Measurements from ENCODE around the gene EEFSEC.

EEFSEC gene

DNA sequence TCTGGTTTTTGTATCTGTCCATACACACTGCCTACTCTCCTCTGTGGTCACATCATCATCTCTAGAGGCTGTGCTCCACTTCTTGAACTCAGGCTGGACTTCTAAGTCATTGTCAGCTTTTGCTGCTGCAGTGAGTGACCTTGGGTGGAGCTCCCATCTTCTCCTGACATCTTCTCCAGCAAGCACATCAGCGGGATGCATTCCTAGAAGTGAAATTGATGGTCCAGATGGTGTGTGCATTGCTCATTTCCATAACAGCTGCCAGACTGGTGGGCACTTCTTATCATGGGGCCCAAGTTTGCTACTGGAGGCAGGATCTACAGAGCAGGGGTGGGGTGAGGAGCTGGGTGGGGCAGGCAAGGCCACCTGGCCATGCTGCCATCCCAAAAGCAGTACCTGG is 203.5 kb downstream of the EEFSEC start:
- no peak for DNase-seq

- no peak for DNase-seq
These were observed 204.3 kb downstream of the EEFSEC start for GRCh38 chr3:128357538-128357937.

- no peak for DNase-seq
These were observed 205.0 kb downstream of the EEFSEC start for GRCh38 chr3:128358156-128358895.

DNA sequence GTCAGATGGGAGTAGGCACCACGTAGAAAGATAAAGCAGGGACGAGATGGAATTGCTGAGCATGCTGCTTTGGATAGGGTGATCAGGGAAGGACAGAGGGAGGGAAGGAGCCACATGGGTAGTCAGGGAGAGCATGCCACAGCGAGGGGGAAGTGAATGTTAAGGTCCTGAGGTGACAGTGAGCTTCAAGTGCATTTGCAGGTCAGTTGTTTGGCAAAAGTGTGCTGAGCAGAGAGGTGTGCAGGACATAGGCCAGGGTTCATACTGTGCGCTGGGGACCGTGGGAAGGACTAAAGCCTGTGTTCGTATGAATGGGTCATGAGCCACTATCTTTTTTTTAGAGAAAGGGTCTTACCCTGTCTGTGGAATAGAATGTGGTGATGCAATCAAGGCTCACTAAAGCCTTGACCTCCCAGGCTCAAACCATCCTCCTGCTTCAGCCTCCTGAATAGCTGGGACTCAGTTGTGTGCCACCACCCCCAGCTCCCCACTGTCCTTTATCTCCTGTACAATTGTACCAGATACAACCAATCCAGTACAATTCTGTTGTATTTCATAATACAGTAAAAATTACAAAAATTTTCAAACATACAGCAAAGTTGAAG is 205.9 kb downstream of the EEFSEC start:
- no peak for DNase-seq

DNA sequence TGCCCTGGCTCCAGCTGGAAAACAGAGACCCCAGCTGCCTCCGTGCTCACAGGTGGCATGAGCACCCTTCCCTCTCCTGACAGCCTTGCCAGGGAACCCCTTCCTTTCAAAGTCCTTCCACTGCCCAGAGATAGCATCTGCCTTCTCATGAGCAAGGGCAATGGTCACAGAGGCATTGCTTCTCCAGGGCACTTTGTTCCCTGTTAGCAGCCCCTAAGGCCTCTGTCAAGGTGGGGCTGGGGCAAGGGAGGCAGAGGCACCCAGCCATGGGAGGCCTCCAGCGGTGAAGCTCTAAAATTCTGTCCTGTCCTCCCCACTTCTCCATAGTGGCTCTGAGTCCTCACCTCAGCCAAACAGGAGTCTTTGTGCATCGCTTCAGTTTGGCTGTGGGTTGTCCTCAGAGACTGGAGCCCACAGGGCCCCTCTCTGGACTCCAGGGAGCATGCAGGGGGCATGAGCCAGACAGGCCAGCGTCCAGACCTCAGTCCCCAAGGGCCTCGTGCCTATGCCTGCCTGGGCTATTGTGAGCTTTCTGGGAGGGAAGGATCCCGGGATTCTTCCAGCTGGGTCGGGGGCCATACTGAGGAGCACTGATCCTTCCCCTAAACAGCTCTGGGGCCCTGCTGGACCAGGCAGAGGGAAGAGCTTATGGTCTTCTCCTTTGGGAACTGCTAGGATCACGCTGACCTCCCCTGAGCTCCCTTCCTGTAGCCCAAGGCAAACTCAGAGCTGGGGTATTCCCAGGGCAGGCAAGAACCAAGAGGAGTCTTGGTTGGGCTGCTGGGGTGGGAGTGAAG is 206.8 kb downstream of the EEFSEC start:
- DNase-seq, result no peak

- no peak for DNase-seq
These were observed 207.5 kb downstream of the EEFSEC start for GRCh38 chr3:128360705-128361271.

GRCh38 chr3:128362026-128362965 is 209.0 kb downstream of the EEFSEC start:
- DNase-seq, result no peak

DNA sequence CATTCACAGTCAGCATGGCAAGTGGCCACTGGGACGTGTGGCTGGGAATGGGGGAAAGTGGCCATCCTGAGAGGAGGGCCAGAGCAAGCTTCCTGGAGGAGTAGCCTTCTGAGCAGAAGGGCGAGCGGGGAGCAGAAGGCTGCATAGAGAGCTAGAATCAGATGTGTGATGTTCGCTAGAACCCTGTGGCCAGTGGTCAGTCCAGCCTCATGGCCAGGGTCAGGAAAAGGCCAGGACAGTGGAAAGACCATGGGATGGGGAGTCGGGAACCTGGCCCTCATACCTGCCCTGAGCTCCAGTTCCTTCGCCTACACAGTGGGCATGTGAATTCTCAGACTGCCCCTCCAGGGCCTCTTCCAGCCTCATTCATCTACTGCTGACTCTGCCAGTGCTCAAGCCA is 211.0 kb downstream of the EEFSEC start:
- DNase-seq, result no peak

DNA sequence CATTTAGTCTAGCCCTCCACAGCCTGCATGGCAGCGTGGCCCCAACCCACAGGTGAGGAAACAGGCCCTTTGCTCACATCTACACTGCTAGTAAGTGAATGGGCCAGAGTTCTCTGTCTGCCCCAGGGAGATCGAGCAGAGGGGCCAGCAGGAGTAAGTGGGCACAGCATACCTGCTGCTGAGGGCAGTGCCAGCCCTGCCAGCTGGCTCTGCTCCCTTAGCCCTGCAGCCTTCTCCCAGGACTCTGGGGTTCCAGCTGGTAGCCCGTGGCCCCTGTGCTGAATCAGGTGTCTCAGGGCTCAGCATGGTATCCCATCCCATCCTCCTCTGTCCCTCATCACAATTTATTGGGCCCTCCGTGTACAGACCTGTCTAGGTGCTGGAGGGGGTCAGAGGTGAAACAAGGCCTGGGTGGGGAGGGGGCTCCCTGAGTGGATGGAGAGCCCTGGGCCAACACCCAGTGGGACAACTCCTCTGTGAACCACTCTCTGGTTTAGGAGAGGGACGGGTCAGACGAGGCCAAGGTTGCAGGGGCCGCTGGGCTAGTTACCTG is 211.6 kb downstream of the EEFSEC start:
- DNase-seq, result no peak

DNA sequence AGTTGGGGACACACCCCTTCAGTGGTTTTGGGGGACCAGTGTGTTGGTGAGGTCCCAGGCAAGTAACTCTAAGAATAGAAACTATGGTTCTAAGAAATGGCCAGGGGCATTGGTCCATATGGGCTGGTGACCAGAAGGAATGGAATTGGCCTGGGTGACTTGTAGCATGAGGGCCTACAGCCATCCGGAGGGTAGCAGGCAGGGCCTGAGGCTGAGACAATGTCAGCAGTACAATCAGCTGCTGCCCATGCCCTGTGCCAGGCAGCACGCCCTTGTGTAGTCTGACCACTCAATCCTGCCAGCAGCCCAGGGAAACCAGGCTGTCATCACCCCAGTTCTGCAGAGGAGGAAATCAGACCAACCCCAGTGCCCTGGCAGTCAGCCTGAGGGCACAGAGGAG is 212.9 kb downstream of the EEFSEC start:
- DNase-seq, result no peak

GRCh38 chr3:128366652-128367051 is 213.4 kb downstream of the EEFSEC start:
- DNase-seq, result no peak

GRCh38 chr3:128367221-128367620 is 213.9 kb downstream of the EEFSEC start:
- DNase-seq, result no peak

DNA sequence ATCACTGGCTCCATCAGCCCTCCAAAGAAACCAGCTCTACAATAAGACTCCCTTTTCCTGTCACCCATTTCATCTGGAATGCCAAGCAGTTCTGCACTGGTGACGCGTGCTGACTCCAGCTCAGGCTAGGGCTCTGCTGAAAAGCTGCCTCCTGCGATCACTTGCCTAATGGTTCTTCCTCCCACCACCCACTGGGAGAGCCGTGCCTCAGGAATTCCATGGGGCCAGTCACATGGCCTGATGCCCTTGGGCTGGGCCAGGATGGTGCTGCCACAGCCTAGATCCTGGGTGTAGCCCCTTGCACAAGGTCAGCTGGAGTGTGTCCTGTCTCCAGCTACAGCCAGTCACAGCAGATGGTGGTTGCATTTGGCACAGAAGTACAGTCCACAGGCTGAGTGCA is 214.5 kb downstream of the EEFSEC start:
- DNase-seq, result no peak

GRCh38 chr3:128368626-128369025 is 215.3 kb downstream of the EEFSEC start:
- DNase-seq, result no peak

DNA sequence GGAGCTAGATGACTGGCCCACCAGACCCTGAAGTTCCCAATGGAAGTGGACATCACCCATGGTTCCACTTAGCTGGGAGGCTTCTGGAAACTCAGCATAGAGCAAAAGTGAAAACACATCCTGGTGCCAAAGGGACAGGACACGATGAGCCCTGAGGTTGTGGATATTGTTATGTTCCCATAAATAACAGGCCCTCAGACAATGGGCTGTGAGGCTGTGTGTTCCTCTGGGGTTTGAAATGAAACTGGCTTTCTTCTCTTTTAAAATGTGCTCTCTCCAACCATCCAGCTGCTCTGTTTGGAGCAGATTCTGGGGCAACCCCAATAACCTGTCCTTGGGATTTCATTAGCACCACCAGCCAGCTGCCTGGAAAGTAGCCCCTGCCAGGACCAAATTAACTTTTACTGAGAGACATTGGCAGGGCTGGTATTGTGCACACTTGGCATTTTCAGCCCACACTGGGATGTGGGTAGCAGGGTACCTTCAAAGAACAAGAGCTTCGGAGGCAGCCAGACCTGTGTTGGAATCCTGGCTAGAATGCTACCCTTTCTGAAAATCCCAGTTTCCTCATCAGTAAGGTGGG is 215.9 kb downstream of the EEFSEC start:
- DNase-seq, result no peak

DNA sequence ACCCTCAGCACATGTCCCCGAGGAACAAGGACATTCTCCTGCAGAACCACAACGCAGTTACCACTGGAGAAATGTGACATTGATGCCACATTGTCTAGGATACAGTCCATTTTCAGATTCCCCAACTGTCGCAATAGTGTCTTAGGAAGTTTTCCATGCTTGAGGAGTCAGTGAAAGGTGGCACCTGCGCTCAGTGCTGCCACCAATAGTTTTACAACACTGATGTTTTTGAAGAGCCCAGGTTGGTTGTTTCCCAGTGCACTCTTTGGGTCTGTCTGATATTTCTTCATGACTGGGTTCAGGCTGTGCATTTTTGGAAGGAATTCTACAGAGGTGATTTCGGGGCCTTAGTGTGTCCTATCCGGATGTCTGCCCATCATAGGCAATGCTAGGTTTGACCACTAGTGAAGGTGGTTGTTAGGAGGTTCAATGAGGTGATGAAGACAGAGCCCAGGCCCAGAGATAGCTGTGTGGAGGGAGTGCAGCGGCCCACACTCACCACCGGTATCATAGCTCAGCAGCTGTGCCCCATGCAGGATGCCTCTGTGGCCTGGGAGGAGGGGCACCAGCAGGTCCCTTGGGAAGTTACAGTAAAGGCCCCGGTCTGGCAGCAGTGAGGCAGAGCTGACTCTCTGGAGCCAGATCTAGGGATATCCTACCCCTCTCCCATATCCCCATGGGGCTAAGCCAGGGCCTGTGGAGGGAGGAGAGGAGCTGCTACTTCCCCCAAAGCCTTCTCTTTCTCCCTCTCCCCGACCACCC is 216.8 kb downstream of the EEFSEC start:
- DNase-seq, result no peak

DNA sequence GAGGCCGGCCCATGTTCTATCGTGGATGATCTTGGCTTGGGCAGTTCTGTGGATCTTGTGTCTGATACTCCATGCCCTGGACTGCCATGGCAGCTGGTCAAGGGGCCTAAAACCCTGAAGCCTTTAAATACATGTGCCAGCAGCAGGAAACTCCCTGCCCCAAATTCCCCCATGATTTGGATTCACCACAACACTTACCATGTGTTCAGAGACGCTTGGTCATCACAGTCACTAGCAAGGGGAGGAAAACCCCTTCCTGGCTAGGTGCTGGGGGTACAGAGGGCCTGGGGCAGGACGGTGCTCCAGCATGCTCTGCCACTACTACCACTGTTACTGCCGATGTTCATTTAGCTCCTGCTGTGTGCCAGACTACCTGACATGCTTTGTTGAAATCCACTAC is 219.0 kb downstream of the EEFSEC start:
- no peak for DNase-seq

DNA sequence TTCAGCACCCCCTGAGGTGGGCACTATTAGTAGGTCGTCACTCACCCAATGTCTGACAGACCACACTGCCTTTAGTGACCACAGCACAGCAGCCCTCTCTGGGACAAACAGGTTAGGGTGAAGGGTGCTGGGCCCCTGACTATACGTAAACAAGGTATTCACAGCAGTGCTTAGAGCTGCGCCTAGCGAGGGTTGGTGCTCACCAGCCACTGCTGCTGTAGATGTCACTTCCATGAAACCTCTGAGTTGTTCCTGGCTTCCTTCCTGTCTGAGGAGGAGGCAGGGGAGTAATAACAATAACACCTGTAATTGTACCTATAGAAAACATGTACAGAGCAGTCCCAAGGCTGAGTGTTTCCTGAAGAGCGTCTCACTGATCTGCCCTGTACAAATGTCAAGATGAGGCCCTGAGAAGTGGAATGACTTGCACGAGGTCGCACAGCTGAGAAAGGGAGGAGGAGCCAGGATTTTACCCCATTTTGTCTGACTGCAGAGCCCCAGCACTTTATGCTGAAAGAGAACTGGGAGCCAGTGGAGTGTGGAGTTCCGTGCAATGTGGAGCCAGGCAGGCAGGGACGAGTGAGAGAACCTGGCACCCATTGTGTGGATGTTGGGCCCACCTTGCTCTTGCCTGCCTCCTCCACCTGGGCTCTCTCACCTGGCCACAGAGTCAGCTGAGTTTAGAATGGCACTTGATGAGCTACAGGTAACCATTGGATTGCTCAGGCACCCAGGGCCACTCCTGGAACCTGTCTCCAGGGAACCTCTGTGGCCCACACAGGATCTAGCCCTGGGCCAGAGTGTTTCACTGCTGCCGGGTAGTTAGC is 219.6 kb downstream of the EEFSEC start:
- no peak for DNase-seq

DNA sequence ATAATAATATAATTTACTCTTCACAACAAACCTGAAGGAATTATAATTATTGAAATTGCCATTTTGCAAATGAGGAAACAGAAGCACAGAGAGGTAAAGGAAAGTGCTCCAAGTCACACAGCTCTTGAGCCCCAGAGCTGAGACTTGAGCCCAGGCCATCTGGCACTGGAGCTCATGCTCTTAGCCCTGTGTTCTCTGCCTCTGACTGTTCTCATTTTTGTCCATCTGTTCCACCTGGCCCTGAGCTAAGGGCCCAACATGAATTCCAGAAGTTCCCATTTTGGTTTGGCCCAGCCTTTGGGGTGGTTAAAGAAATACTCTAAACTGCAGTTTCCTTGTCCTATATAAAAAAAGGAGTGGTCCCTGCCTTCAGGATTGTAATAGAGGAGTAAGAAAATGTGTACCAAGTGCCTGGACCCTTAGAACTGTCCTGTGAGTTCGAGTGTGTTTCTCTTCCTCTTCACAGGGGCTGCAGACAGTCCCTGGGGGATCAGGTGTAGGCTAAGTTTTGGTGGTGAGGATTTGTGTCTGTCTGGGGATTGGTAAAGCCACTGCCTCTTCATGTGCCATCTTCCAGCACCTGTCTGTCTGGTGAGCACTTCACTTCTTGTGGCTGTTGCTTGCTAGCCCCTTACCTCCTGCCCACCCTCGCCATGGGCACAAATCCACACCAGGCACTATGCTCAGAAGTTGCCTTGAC is 221.6 kb downstream of the EEFSEC start:
- no peak for DNase-seq
